Smooth muscle cell (in vitro differentiated cells): ENCODE measurements around the gene PPP6C. TPM values are rescaled to one million over a fixed set of nuclear protein-coding genes. Genes with fewer than 3 reads are reported as not detected.
A peak's percentile ranks its signal among the peaks of the same experiment; 100 is the strongest.
"Not testable (repeated sequence)": the region's sequence is repeated elsewhere in the genome, so short reads cannot be mapped to it uniquely, and the experiment has no call there.

ENCODE experiments used
- DNase-seq: peaks from one replicate; lab custom pipeline; 2025; ENCODE audit not compliant: unreplicated experiment; lab: John Stamatoyannopoulos, UW
- H2AFZ ChIP-seq: fragments of 200-600 bp; sonication (generic); 2 replicates; pipeline ENCODE4 v1.6.0; 2016; ENCODE audit warnings: antibody characterized with exemption, low read depth, mild to moderate bottlenecking
- H3F3A ChIP-seq: fragments of 200-600 bp; sonication (generic); 2 replicates; pipeline ENCODE4 v1.6.0; 2017; ENCODE audit warnings: antibody characterized with exemption, low read depth
- H3K27ac ChIP-seq: fragments of 200-600 bp; sonication (generic); 2 replicates; pipeline ENCODE4 v1.5.1; 2016; ENCODE audit warnings: low read depth, mild to moderate bottlenecking
- H3K27me3 ChIP-seq: fragments of 200-600 bp; sonication (generic); 2 replicates; pipeline ENCODE4 v1.6.1; 2016; ENCODE audit warnings: low read depth, mild to moderate bottlenecking
- H3K36me3 ChIP-seq: fragments of 200-600 bp; sonication (generic); 2 replicates; pipeline ENCODE4 v1.5.1; 2016; ENCODE audit warnings: low read depth
- H3K4me1 ChIP-seq: fragments of 200-600 bp; sonication (generic); 2 replicates; pipeline ENCODE4 v1.5.1; 2016; ENCODE audit warnings: low read depth
- H3K4me2 ChIP-seq: fragments of 200-600 bp; sonication (generic); 2 replicates; pipeline ENCODE4 v1.6.0; 2016; ENCODE audit warnings: mild to moderate bottlenecking
- H3K4me3 ChIP-seq: fragments of 200-600 bp; sonication (generic); 2 replicates; pipeline ENCODE4 v1.5.1; 2016; ENCODE audit warnings: mild to moderate bottlenecking
- H3K79me2 ChIP-seq: fragments of 200-600 bp; sonication (generic); 2 replicates; pipeline ENCODE4 v1.6.0; 2016; ENCODE audit warnings: low read depth, mild to moderate bottlenecking
- H3K9ac ChIP-seq: fragments of 200-600 bp; sonication (generic); 2 replicates; pipeline ENCODE4 v1.6.0; 2016; ENCODE audit warnings: low read depth
- H3K9me3 ChIP-seq: fragments of 200-600 bp; sonication (generic); replicated peaks from 2 replicates; pipeline ENCODE4 v1.5.1; 2016; ENCODE audit warnings: low read depth
- H4K20me1 ChIP-seq: fragments of 200-600 bp; sonication (generic); 2 replicates; pipeline ENCODE4 v1.6.0; 2016; ENCODE audit warnings: low read depth
- CTCF ChIP-seq: fragments of 200-600 bp; sonication (generic); IDR thresholded peaks from 2 replicates; pipeline ENCODE4 v1.5.1; 2017; ENCODE audit warnings: borderline replicate concordance, mild to moderate bottlenecking, antibody characterized with exemption; ENCODE audit not compliant: insufficient read depth, poor library complexity, severe bottlenecking
- WGBS: methylation state at CpG from one replicate; pipeline ENCODE4 v1.1.7; 2016; ENCODE audit warnings: low lambda C conversion rate; 5-methylcytosine and 5-hydroxymethylcytosine counted together
- polyA plus RNA-seq: library from polyadenylated mRNA; unstranded; fragments of >200 nt; fragmentation: Nextera tagmentation; extraction: Ambion mirVana; gene quantifications from 2 replicates; pipeline ENCODE4 v1.2.1, GENCODE V29; 2016
- total RNA-seq: library from RNA; depleted of rRNA; stranded (reverse); fragments of >200 nt; gene quantifications from 2 replicates; pipeline ENCODE4 v1.2.3, GENCODE V29; 2014

The PPP6C gene
- total and polyA plus RNA-seq, 2 experiments from 2014 or later = 25.2 to 34.2 TPM

- H3K27ac ChIP-seq = peak overlapping the region; percentile 97
- peak overlapping the region; percentile 27 for H3K9ac ChIP-seq
- peaks cover 70% of the 10 kb centered on the region for H4K20me1 ChIP-seq
- no peak for DNase-seq
- WGBS = 82% methylated on average over 5 of the region's 5 CpGs
- H3F3A ChIP-seq = peaks cover 42% of the 10 kb centered on the region
- peaks cover 59% of the 10 kb centered on the region for H3K79me2 ChIP-seq
- no peaks in the 10 kb centered on the region for H3K9me3 ChIP-seq
- peak overlapping the region; percentile 93 for H3K4me2 ChIP-seq
- H3K36me3 ChIP-seq = peaks cover 24% of the 10 kb centered on the region
- H2AFZ ChIP-seq = no peak overlapping the region
- H3K27me3 ChIP-seq = no peaks in the 10 kb centered on the region
- H3K4me1 ChIP-seq = peaks cover 41% of the 10 kb centered on the region
- no peak for TF ChIP-seq CTCF
- H3K4me3 ChIP-seq = peak overlapping the region; percentile 98
These were observed 46.4 kb upstream of the PPP6C start for GRCh38 chr9:125235804-125236519.

- not testable (repeated sequence) for H3K27me3 ChIP-seq, H3K9me3 ChIP-seq, H3K4me3 ChIP-seq, H3K4me2 ChIP-seq, DNase-seq, H2AFZ ChIP-seq
- H3K9ac ChIP-seq = peak overlapping the region; percentile 6
- H3K79me2 ChIP-seq = peaks cover 40% of the 10 kb centered on the region
- peaks cover 24% of the 10 kb centered on the region for H3K36me3 ChIP-seq
- H4K20me1 ChIP-seq = peaks cover 51% of the 10 kb centered on the region
- H3K4me1 ChIP-seq = peaks cover 29% of the 10 kb centered on the region
- H3K27ac ChIP-seq = peak overlapping the region; percentile 97
- WGBS = 86% methylated on average over 8 of the region's 8 CpGs
- peaks cover 34% of the 10 kb centered on the region for H3F3A ChIP-seq
These were observed 44.5 kb upstream of the PPP6C start for GRCh38 chr9:125234099-125234498.

GRCh38 chr9:125233678-125234077 lies 44.1 kb upstream of the PPP6C start:
- Histone ChIP-seq H2AFZ (no peak overlapping the region), H3K27ac (peak overlapping the region; percentile 97), H3K79me2 (peaks cover 36% of the 10 kb centered on the region), H3F3A (peaks cover 34% of the 10 kb centered on the region), H3K9ac (no peak overlapping the region), H4K20me1 (peaks cover 47% of the 10 kb centered on the region), H3K27me3 (no peaks in the 10 kb centered on the region), H3K4me2 (no peak overlapping the region), H3K36me3 (peaks cover 21% of the 10 kb centered on the region), H3K4me1 (peaks cover 25% of the 10 kb centered on the region), H3K4me3 (no peak overlapping the region), H3K9me3 (no peaks in the 10 kb centered on the region)
- TF ChIP-seq CTCF = no peak
- WGBS = 1% methylated on average over 3 of the region's 3 CpGs
- no peak for DNase-seq

- no peak overlapping the region for H3K4me2 ChIP-seq
- no peak for TF ChIP-seq CTCF
- H3K36me3 ChIP-seq = peaks cover 3% of the 10 kb centered on the region
- no peaks in the 10 kb centered on the region for H3K4me1 ChIP-seq
- no peaks in the 10 kb centered on the region for H3K9me3 ChIP-seq
- H3F3A ChIP-seq = no peaks in the 10 kb centered on the region
- no peak overlapping the region for H2AFZ ChIP-seq
- H3K27me3 ChIP-seq = no peaks in the 10 kb centered on the region
- H3K79me2 ChIP-seq = no peaks in the 10 kb centered on the region
- H3K9ac ChIP-seq = no peak overlapping the region
- H3K4me3 ChIP-seq = no peak overlapping the region
- 95% methylated on average over 6 of the region's 6 CpGs for WGBS
- no peaks in the 10 kb centered on the region for H4K20me1 ChIP-seq
- no peak overlapping the region for H3K27ac ChIP-seq
- no peak for DNase-seq
These were observed 38.2 kb upstream of the PPP6C start for GRCh38 chr9:125227761-125228160.

- H3K4me1 ChIP-seq, H3K9me3 ChIP-seq: not testable (repeated sequence)
These were observed 35.3 kb upstream of the PPP6C start for GRCh38 chr9:125224858-125225257.

More at GRCh38 chr9:125224858-125225257, 35.3 kb upstream of the PPP6C start:
- H3K9ac ChIP-seq, H2AFZ ChIP-seq, H3F3A ChIP-seq, H4K20me1 ChIP-seq, H3K4me2 ChIP-seq, H3K36me3 ChIP-seq, H3K79me2 ChIP-seq, H3K4me3 ChIP-seq, DNase-seq, H3K27me3 ChIP-seq, H3K27ac ChIP-seq: not testable (repeated sequence)
